ENCODE data around the gene GRIK3.

GRIK3 gene

DNA sequence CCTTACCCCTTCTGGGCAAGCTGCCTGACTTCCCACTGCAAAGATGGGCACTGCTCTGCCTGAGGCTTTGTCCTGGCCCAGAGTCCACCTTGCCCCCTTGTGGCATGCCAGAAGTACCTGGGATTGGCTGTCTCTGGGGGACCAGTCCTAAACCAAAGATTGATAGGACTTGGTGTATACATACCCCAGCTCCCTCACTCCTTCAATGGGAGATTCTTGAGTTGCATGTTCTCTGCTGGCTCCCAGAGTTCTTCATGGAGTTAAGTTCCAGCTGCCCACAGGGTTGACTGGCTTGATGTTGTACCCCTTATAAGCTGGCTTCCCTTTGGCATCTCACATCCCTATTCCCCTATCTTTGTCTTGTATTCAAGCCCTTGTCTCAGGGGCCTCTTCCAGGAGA, 244.8 kb downstream of the GRIK3 start:
- H3K4me1 ChIP-seq (ENCODE audit: control insufficient read depth, insufficient read depth, low read depth, low read length): no peaks in the 10 kb centered on the region
- H2AFZ ChIP-seq (ENCODE audit: low read depth, low read length): no peak overlapping the region
- H4K91ac ChIP-seq (ENCODE audit: low read length): no peak overlapping the region

DNA sequence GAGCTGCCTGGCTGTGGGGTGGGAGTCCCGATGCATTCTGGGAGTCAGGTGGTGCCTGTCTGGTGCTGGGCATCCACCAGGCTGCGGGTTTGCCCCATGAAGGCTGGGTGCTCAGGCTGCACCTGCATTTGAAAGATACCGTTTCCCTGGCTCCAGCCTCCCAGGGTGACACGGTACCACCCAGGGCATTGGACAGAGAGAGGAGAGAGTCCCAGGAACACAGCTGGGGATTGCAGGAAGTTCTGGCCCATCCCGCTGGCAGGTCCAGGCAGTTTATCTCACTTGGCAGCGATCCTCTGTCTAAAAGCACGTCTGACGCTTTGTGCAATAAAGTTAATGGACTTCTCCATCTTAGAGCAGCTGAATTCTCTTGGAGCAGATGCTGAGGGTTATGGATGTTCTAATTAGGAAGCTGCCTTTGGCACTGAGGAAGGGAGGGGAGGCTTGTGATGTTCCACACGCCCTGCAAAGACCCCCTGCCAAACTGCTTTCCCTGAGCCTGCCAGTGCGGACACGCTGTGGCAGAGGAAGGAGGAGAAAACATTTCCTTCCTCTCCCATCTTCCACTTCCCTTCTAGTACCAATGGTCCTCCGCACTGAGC, 246.9 kb downstream of the GRIK3 start:
- DNase-seq: no peak
- 77% methylated on average over 11 of the region's 12 CpGs for WGBS
- Histone ChIP-seq H2BK12ac (ENCODE audit: low read length in 2 of 2) (no peak overlapping the region), H3K18ac (ENCODE audit: low read depth in 1 of 2, low read length in 2 of 2) (no peak overlapping the region), H2AK5ac (ENCODE audit: low read length, severe bottlenecking) (no peak overlapping the region), H3K4ac (ENCODE audit: low read depth in 1 of 2, low read length in 2 of 2) (no peak overlapping the region), H3K36me3 (ENCODE audit: control insufficient read depth in 1 of 2, insufficient read depth in 2 of 2, low read depth in 1 of 2, low read length in 2 of 2) (no peaks in the 10 kb centered on the region), H3K4me3 (ENCODE audit: insufficient read depth in 1 of 2, low read depth in 1 of 2, low read length in 2 of 2) (no peak overlapping the region), H3K9ac (ENCODE audit: low read length) (no peak overlapping the region), H3K23ac (ENCODE audit: low read length in 2 of 2) (no peak overlapping the region), H3K79me1 (replicated peaks; ENCODE audit: low read length, poor library complexity, severe bottlenecking) (no peaks in the 10 kb centered on the region), H2BK5ac (ENCODE audit: low read depth, low read length, poor library complexity, severe bottlenecking) (no peak overlapping the region), H2BK15ac (ENCODE audit: low read depth, poor library complexity, severe bottlenecking) (no peak overlapping the region), H3K27me3 (ENCODE audit: control insufficient read depth in 1 of 2, insufficient read depth in 1 of 2, low read length in 2 of 2) (peaks cover 0 to 22% of the 10 kb centered on the region in 2 experiments), H4K8ac (ENCODE audit: low read length) (no peak overlapping the region), H3K27ac (ENCODE audit: low read length, poor library complexity, severe bottlenecking) (no peak overlapping the region), H4K91ac (ENCODE audit: low read length) (no peak overlapping the region), H2AFZ (ENCODE audit: low read depth, low read length) (no peak overlapping the region), H3K9me3 (ENCODE audit: control insufficient read depth, low read length) (peaks cover 2% of the 10 kb centered on the region), H2BK120ac (ENCODE audit: low read depth, low read length) (no peak overlapping the region), H3K4me1 (ENCODE audit: control insufficient read depth, insufficient read depth, low read depth, low read length) (no peaks in the 10 kb centered on the region), H3K4me2 (ENCODE audit: low read length, poor library complexity, severe bottlenecking) (no peak overlapping the region), H3K14ac (ENCODE audit: low read length in 2 of 2) (no peak overlapping the region)

More for the DNA sequence above, 244.8 kb downstream of the GRIK3 start:
- Histone ChIP-seq H3K79me1 (replicated peaks; ENCODE audit: low read length, poor library complexity, severe bottlenecking) (no peaks in the 10 kb centered on the region), H2BK5ac (ENCODE audit: low read depth, low read length, poor library complexity, severe bottlenecking) (no peak overlapping the region), H2BK12ac (ENCODE audit: low read length in 2 of 2) (no peak overlapping the region), H3K18ac (ENCODE audit: low read depth in 1 of 2, low read length in 2 of 2) (no peak overlapping the region), H3K14ac (ENCODE audit: low read length in 2 of 2) (no peak overlapping the region), H3K36me3 (ENCODE audit: control insufficient read depth in 1 of 2, insufficient read depth in 2 of 2, low read depth in 1 of 2, low read length in 2 of 2) (no peaks in the 10 kb centered on the region), H2BK15ac (ENCODE audit: low read depth, poor library complexity, severe bottlenecking) (no peak overlapping the region), H3K9ac (ENCODE audit: low read length) (no peak overlapping the region), H3K4me3 (ENCODE audit: insufficient read depth in 1 of 2, low read depth in 1 of 2, low read length in 2 of 2) (no peak overlapping the region), H3K23ac (ENCODE audit: low read length in 2 of 2) (no peak overlapping the region), H2BK120ac (ENCODE audit: low read depth, low read length) (no peak overlapping the region), H3K4me2 (ENCODE audit: low read length, poor library complexity, severe bottlenecking) (no peak overlapping the region), H4K8ac (ENCODE audit: low read length) (no peak overlapping the region), H3K27ac (ENCODE audit: low read length, poor library complexity, severe bottlenecking) (no peak overlapping the region), H3K27me3 (ENCODE audit: control insufficient read depth in 1 of 2, insufficient read depth in 1 of 2, low read length in 2 of 2) (peaks cover 0 to 12% of the 10 kb centered on the region in 2 experiments), H3K9me3 (ENCODE audit: control insufficient read depth, low read length) (peaks cover 2% of the 10 kb centered on the region), H3K4ac (ENCODE audit: low read depth in 1 of 2, low read length in 2 of 2) (no peak overlapping the region), H2AK5ac (ENCODE audit: low read length, severe bottlenecking) (no peak overlapping the region)
- no peak for DNase-seq

DNA sequence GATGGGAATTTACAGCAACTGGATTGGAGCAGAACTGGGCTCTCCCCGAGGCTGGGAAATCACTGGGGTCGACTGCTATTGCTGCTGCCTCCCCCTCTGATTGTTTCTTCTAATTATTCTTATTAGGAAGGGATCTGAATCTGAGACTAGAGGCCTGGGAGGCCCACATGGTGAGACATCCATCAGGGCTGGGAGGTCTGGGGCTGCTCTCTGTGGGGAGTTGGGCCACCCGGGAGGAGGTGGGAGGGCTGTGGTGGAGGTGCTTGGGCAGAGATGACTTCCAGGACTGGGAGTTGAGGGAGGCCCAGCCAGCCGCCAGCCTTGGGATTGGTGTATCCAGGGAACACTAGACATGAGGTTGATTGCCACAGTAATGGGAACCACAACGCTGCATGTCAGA, 247.9 kb downstream of the GRIK3 start:
- no peak overlapping the region for H3K23ac ChIP-seq (ENCODE audit: low read length in 2 of 2)
- 65% methylated on average over 5 of the region's 5 CpGs for WGBS

DNA sequence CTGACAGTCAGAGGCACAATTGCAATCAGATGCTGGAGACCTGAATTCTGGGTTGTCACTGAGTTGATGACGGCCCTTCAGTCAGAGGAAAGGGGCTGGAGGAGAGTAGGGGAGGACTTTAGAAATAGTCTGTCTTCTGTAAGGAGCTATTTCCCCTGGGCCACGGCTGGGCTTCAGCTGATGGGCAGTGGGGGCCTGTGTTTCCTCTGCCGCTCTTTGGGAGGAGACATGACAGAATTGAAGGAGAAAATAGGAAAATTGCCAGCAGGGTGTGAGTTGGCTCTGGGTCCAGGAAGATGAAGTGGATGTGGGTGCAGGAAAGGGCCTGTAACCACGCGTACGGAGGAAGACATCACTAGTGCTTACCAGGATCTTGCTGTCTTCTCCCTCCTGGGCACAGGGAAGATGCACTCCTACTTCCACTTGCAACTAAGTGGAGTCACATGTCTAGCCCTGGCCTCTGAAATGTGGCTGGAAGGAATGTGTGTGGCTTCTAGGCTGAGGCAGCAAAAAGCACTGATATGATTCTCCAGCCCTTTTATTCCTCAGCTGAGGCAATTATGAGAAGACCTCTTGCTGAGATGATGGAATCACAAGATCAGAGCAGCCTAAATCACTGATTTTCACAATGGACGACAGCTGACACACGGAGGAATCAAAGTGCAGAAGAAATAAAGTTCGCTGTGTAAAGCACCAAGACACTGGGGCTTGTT, 250.0 kb downstream of the GRIK3 start:
- Histone ChIP-seq H3K4me3 (ENCODE audit: insufficient read depth in 1 of 2, low read depth in 1 of 2, low read length in 2 of 2) (no peak overlapping the region), H3K18ac (ENCODE audit: low read depth in 1 of 2, low read length in 2 of 2) (no peak overlapping the region), H3K27ac (ENCODE audit: low read length, poor library complexity, severe bottlenecking) (no peak overlapping the region), H3K4me1 (ENCODE audit: control insufficient read depth, insufficient read depth, low read depth, low read length) (no peaks in the 10 kb centered on the region), H2BK120ac (ENCODE audit: low read depth, low read length) (no peak overlapping the region), H3K79me1 (replicated peaks; ENCODE audit: low read length, poor library complexity, severe bottlenecking) (no peaks in the 10 kb centered on the region), H3K9ac (ENCODE audit: low read length) (no peak overlapping the region), H2BK15ac (ENCODE audit: low read depth, poor library complexity, severe bottlenecking) (no peak overlapping the region), H3K14ac (ENCODE audit: low read length in 2 of 2) (no peak overlapping the region), H3K4ac (ENCODE audit: low read depth in 1 of 2, low read length in 2 of 2) (no peak overlapping the region), H3K27me3 (ENCODE audit: control insufficient read depth in 1 of 2, insufficient read depth in 1 of 2, low read length in 2 of 2) (peaks cover 0 to 35% of the 10 kb centered on the region in 2 experiments), H2BK5ac (ENCODE audit: low read depth, low read length, poor library complexity, severe bottlenecking) (no peak overlapping the region), H2AK5ac (ENCODE audit: low read length, severe bottlenecking) (no peak overlapping the region), H3K23ac (ENCODE audit: low read length in 2 of 2) (no peak overlapping the region), H3K36me3 (ENCODE audit: control insufficient read depth in 1 of 2, insufficient read depth in 2 of 2, low read depth in 1 of 2, low read length in 2 of 2) (no peaks in the 10 kb centered on the region), H4K91ac (ENCODE audit: low read length) (no peak overlapping the region), H4K8ac (ENCODE audit: low read length) (no peak overlapping the region), H3K4me2 (ENCODE audit: low read length, poor library complexity, severe bottlenecking) (no peak overlapping the region), H2BK12ac (ENCODE audit: low read length in 2 of 2) (no peak overlapping the region), H3K9me3 (ENCODE audit: control insufficient read depth, low read length) (no peaks in the 10 kb centered on the region), H2AFZ (ENCODE audit: low read depth, low read length) (no peak overlapping the region)
- 75% methylated on average over 9 of the region's 9 CpGs for WGBS
- no peak for DNase-seq

More for the DNA sequence above, 247.9 kb downstream of the GRIK3 start:
- Histone ChIP-seq H4K91ac (ENCODE audit: low read length) (no peak overlapping the region), H3K4ac (ENCODE audit: low read depth in 1 of 2, low read length in 2 of 2) (no peak overlapping the region), H2AFZ (ENCODE audit: low read depth, low read length) (no peak overlapping the region), H3K4me1 (ENCODE audit: control insufficient read depth, insufficient read depth, low read depth, low read length) (no peaks in the 10 kb centered on the region), H3K27me3 (ENCODE audit: control insufficient read depth in 1 of 2, insufficient read depth in 1 of 2, low read length in 2 of 2) (peaks cover 0 to 26% of the 10 kb centered on the region in 2 experiments), H3K9me3 (ENCODE audit: control insufficient read depth, low read length) (peaks cover 2% of the 10 kb centered on the region), H3K18ac (ENCODE audit: low read depth in 1 of 2, low read length in 2 of 2) (no peak overlapping the region), H3K36me3 (ENCODE audit: control insufficient read depth in 1 of 2, insufficient read depth in 2 of 2, low read depth in 1 of 2, low read length in 2 of 2) (no peaks in the 10 kb centered on the region), H2BK5ac (ENCODE audit: low read depth, low read length, poor library complexity, severe bottlenecking) (no peak overlapping the region), H4K8ac (ENCODE audit: low read length) (no peak overlapping the region), H3K79me1 (replicated peaks; ENCODE audit: low read length, poor library complexity, severe bottlenecking) (no peaks in the 10 kb centered on the region), H3K27ac (ENCODE audit: low read length, poor library complexity, severe bottlenecking) (no peak overlapping the region), H2BK120ac (ENCODE audit: low read depth, low read length) (no peak overlapping the region), H3K4me2 (ENCODE audit: low read length, poor library complexity, severe bottlenecking) (no peak overlapping the region), H2AK5ac (ENCODE audit: low read length, severe bottlenecking) (no peak overlapping the region), H3K4me3 (ENCODE audit: insufficient read depth in 1 of 2, low read depth in 1 of 2, low read length in 2 of 2) (no peak overlapping the region), H3K14ac (ENCODE audit: low read length in 2 of 2) (no peak overlapping the region), H3K9ac (ENCODE audit: low read length) (no peak overlapping the region), H2BK12ac (ENCODE audit: low read length in 2 of 2) (no peak overlapping the region), H2BK15ac (ENCODE audit: low read depth, poor library complexity, severe bottlenecking) (no peak overlapping the region)
- DNase-seq: no peak

All from mesenchymal stem cell (in vitro differentiated cells and primary cell).